Measurements from ENCODE around the gene SULF2.

The SULF2 gene

GRCh38 chr20:47672886-47673670, 112.2 kb downstream of the SULF2 start:
- no peak for FAIRE-seq
- DNase-seq (ENCODE audit: insufficient read length, low spot score) = no peak

- FAIRE-seq (no peak), DNase-seq (ENCODE audit: insufficient read length, low spot score) (no peak)
Observed at GRCh38 chr20:47672166-47672565, 113.1 kb downstream of the SULF2 start.

- FAIRE-seq = no peak
- no peak for DNase-seq (ENCODE audit: insufficient read length, low spot score)
Observed at GRCh38 chr20:47670913-47671312, 114.4 kb downstream of the SULF2 start.

- DNase-seq (ENCODE audit: insufficient read length, low spot score) (no peak), FAIRE-seq (no peak)
Observed at GRCh38 chr20:47669927-47670890, 115.1 kb downstream of the SULF2 start.

- no peak for DNase-seq (ENCODE audit: insufficient read length, low spot score)
- no peak for FAIRE-seq
Observed at GRCh38 chr20:47669489-47669888, 115.8 kb downstream of the SULF2 start.

- DNase-seq (ENCODE audit: insufficient read length, low spot score) (no peak), FAIRE-seq (no peak)
Observed at GRCh38 chr20:47669152-47669425, 116.2 kb downstream of the SULF2 start.

GRCh38 chr20:47668313-47669151, 116.7 kb downstream of the SULF2 start:
- FAIRE-seq = no peak
- DNase-seq (ENCODE audit: insufficient read length, low spot score) = no peak

GRCh38 chr20:47667531-47668312, 117.6 kb downstream of the SULF2 start:
- FAIRE-seq (no peak), DNase-seq (ENCODE audit: insufficient read length, low spot score) (no peak)

GRCh38 chr20:47667086-47667485, 118.2 kb downstream of the SULF2 start:
- FAIRE-seq (no peak), DNase-seq (ENCODE audit: insufficient read length, low spot score) (no peak)

- no peak for DNase-seq (ENCODE audit: insufficient read length, low spot score)
- no peak for FAIRE-seq
Observed at GRCh38 chr20:47666304-47666703, 119.0 kb downstream of the SULF2 start.

GRCh38 chr20:47665221-47665991, 119.9 kb downstream of the SULF2 start:
- no peak for DNase-seq (ENCODE audit: insufficient read length, low spot score)
- no peak for FAIRE-seq

- no peak for DNase-seq (ENCODE audit: insufficient read length, low spot score)
Observed at GRCh38 chr20:47664744-47665143, 120.5 kb downstream of the SULF2 start.

GRCh38 chr20:47664068-47664437, 121.2 kb downstream of the SULF2 start:
- no peak for DNase-seq (ENCODE audit: insufficient read length, low spot score)
- FAIRE-seq = no peak

More at GRCh38 chr20:47664744-47665143, 120.5 kb downstream of the SULF2 start:
- no peak for FAIRE-seq

GRCh38 chr20:47663354-47664067, 121.8 kb downstream of the SULF2 start:
- peak; percentile 76 for FAIRE-seq
- peak; percentile 76 for DNase-seq (ENCODE audit: insufficient read length, low spot score)

GRCh38 chr20:47662483-47663353, 122.6 kb downstream of the SULF2 start:
- no peak for DNase-seq (ENCODE audit: insufficient read length, low spot score)
- FAIRE-seq = no peak

- FAIRE-seq (no peak), DNase-seq (ENCODE audit: insufficient read length, low spot score) (no peak)
Observed at GRCh38 chr20:47661714-47662113, 123.6 kb downstream of the SULF2 start.

- FAIRE-seq (no peak), DNase-seq (ENCODE audit: insufficient read length, low spot score) (no peak)
Observed at GRCh38 chr20:47660983-47661700, 124.1 kb downstream of the SULF2 start.
